Ishikawa (cell line): ENCODE data around the gene GNPTAB.

Experiments used
- CEBPB ChIP-seq: IDR thresholded peaks from 2 replicates; pipeline ENCODE4 v1.6.1; 2012
- CREB1 ChIP-seq: IDR thresholded peaks from 2 replicates; pipeline ENCODE4 v1.6.1; 2012; ENCODE audit warnings: low read depth
- EGR1 ChIP-seq: IDR thresholded peaks from 2 replicates; pipeline ENCODE4 v1.6.1; 2012
- EP300 ChIP-seq: IDR thresholded peaks from 2 replicates; pipeline ENCODE4 v1.6.1; 2012; ENCODE audit warnings: borderline replicate concordance
- FOXM1 ChIP-seq: IDR thresholded peaks from 2 replicates; pipeline ENCODE4 v1.6.1; 2012; ENCODE audit warnings: low read depth, borderline replicate concordance
- MAX ChIP-seq: IDR thresholded peaks from 2 replicates; pipeline ENCODE4 v1.6.1; 2012
- NFIC ChIP-seq: IDR thresholded peaks from 2 replicates; pipeline ENCODE4 v1.6.1; 2012
- RAD21 ChIP-seq: IDR thresholded peaks from 2 replicates; pipeline ENCODE4 v1.6.1; 2012; ENCODE audit warnings: low read depth
- REST ChIP-seq: IDR thresholded peaks from 2 replicates; pipeline ENCODE4 v1.6.1; 2012; ENCODE audit warnings: low read depth, mild to moderate bottlenecking
- TAF1 ChIP-seq: IDR thresholded peaks from 2 replicates; pipeline ENCODE4 v1.6.1; 2012; ENCODE audit warnings: low read depth, mild to moderate bottlenecking
- TCF12 ChIP-seq: IDR thresholded peaks from 2 replicates; pipeline ENCODE4 v1.6.1; 2012; ENCODE audit warnings: low read depth
- TEAD4 ChIP-seq: IDR thresholded peaks from 2 replicates; pipeline ENCODE4 v1.6.1; 2012
- USF1 ChIP-seq: IDR thresholded peaks from 2 replicates; pipeline ENCODE4 v1.6.1; 2012
- YY1 ChIP-seq: IDR thresholded peaks from 2 replicates; pipeline ENCODE4 v1.6.1; 2012; ENCODE audit warnings: low read depth
- ZBTB7A ChIP-seq: IDR thresholded peaks from 2 replicates; pipeline ENCODE4 v1.6.1; 2012; ENCODE audit warnings: low read depth

Gene GNPTAB

GRCh38 chr12:101722392-101722791 is 108.4 kb downstream of the GNPTAB start:
- TF ChIP-seq TCF12 (no peak), REST (no peak), NFIC (no peak), TAF1 (no peak), TEAD4 (no peak), YY1 (no peak)

DNA sequence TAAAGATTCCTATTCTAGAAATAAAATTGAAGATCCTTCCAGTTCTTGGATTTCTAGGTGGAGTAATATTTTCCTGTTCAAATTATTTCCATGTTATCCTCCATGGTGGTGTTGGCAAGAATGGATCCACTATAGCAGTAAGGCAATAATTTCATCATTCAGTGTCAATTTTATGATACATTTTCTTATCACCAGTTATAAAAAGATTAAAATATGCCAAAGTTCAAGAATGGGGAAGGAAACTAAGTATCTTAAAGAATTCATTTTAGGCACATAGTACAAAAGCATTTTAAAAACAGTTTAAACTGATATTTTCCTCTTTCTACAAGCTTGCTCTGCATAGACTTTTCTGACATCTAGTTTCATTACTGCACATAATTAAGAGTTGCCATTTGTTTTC is 110.6 kb downstream of the GNPTAB start:
- TF ChIP-seq YY1 (no peak), REST (no peak)

- TF ChIP-seq CEBPB (no peak), NFIC (no peak), FOXM1 (no peak), RAD21 (no peak), TEAD4 (no peak), TCF12 (no peak)
Measured at GRCh38 chr12:101719566-101719965, 111.2 kb downstream of the GNPTAB start.

- no peak for TF ChIP-seq FOXM1
- TF ChIP-seq REST: no peak
- no peak for TF ChIP-seq RAD21
- TF ChIP-seq EGR1: no peak
- TF ChIP-seq TCF12: no peak
- TF ChIP-seq MAX: no peak
- TF ChIP-seq EP300: no peak
- TF ChIP-seq TEAD4: no peak
- TF ChIP-seq CEBPB: no peak
- no peak for TF ChIP-seq CREB1
- no peak for TF ChIP-seq ZBTB7A
Measured at GRCh38 chr12:101714877-101715444, 115.8 kb downstream of the GNPTAB start.

DNA sequence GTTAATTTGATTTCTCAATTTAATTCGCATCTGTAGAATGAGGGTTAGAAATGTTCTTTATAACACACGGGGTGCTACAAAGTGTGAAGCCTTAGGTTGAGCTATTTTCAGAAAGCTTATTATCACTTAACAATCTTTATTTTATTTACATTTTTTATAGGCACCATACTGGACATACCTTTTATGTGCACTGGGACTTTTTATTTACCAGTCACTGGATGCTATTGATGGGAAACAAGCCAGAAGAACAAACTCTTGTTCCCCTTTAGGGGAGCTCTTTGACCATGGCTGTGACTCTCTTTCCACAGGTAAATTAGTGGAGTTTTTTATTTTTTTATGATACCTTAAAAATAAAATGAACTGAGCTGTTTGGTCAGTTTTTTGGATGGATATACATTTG is 116.8 kb downstream of the GNPTAB start:
- no peak for TF ChIP-seq NFIC
- TF ChIP-seq YY1: no peak
- no peak for TF ChIP-seq EGR1

DNA sequence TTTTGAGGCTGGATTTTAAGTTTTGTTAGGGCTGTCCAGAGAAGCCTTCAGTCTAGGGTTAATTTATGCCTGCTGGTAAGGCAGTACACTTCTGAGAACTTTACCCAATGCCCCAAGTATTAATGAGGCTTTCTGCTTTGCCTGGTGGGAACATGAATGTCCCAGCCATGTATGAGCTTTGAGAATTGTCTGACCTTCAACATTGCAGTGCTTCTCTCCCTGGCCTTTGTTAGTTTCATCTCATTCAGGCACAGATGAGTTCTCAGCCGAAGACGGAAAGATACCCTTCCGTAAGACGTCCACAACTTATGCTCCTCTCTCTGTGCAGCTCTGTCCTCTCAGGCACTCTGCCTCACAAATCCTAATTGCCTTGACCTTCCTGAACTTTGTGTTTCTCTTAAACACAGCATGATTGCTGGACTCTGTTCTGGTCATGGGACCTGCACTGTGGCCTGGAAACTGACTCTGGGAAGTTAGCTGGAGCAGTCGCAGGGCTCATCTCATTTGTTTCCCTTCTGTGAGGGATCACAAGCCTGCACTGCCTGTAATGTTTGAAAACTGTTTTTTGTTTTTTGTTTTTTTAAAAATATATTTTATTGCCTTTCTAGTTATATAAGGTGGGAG is 117.6 kb downstream of the GNPTAB start:
- TF ChIP-seq MAX: no peak
- no peak for TF ChIP-seq ZBTB7A
- TF ChIP-seq EGR1: no peak
- TF ChIP-seq RAD21: no peak
- no peak for TF ChIP-seq YY1
- TF ChIP-seq NFIC: no peak
- no peak for TF ChIP-seq TCF12

GRCh38 chr12:101710288-101710687 is 120.5 kb downstream of the GNPTAB start:
- TF ChIP-seq REST (no peak), ZBTB7A (no peak), TEAD4 (no peak), TCF12 (no peak), YY1 (no peak), CEBPB (no peak), NFIC (no peak), EP300 (no peak), CREB1 (no peak), EGR1 (no peak), USF1 (no peak), MAX (no peak), RAD21 (no peak), FOXM1 (no peak), TAF1 (no peak)
